Measurements from ENCODE around the gene SCARF2.
"Not testable (repeated sequence)": the region's sequence is repeated elsewhere in the genome, so short reads cannot be mapped to it uniquely, and the experiment has no call there.

Gene SCARF2

DNA sequence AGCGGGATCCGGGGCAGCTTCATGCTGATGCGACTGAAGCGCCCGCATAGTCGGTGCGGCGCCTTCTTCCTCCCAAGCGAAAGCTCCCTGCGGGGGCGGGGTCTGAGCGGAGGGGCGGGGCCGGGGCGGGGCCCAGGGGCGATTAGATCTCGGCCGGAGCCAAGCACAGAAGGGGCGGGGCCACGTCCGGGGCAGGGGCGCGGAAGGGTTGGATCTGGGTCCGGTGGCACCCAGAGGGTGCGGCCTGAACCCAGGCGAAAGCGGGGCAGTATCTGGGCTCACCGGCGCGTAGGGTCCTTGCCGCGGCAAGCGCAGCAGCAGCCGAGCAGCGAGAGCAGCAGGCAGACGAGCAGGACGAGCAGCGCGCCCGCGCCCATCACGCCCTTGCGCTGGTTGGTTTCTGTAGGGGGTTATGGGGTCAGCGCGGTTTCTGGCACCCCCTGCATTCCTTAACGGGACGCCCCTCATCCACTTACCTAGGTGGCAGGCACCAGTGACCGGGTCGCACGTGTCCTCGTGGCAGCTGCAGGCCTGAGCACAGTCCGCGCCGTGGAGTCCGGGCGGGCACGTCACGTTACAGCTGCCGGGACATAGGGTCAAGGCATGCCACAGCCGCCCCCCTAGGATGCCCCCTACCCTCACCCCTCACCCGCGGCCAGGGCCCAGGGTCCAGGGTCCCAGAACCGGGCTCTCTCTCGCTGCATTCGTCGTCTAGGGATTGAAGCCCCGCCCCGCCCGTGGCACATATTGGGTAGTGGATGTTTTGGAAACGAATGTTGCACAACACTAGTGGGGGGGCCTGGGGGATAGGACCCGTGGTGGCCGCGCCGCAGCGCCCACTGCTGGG, 8.1 kb downstream of the SCARF2 start:
- in situ Hi-C loops (cut with HindIII; ENCODE audit: low sequenced_read_pairs) = no loop called here

DNA sequence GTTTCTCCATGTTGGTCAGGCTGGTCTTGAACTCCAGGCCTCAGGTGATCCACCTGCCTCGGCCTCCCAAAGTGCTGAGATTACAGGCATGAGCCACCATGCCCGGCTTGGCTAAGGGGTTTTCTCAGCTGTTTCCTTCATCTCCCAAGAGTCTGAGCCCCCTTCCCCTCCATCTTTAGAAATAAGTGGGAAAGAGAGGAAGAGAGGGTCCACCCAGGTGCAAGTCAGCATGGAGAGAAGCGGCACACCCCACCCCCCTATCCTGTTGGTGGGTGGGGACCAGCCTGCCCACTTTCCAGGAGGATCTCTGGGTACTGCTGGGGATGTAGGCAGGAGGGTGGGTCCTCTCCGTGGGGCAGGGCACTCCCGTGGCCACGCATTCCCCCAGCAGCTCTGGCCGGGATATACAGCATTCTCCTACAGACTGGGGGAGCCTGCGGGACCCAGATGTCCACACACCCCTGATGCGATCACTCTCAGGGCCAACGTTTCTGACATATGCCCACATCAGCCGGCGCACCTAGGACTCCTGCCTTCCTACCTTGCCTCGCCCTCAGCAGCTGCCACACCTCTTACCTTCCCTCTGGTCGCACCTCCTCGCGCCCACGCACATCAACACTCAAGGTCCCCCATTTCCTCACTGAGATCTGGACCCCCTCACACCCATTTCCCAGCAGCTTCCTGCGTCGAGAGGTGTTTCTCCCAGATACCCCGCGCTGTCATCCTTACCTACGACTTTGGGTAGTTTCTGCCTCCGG, 8.9 kb downstream of the SCARF2 start:
- in situ Hi-C loops (cut with HindIII; ENCODE audit: low sequenced_read_pairs) = no loop called here

GRCh38 chr22:20427945-20428417, 9.6 kb downstream of the SCARF2 start:
- in situ Hi-C loops (cut with HindIII; ENCODE audit: low sequenced_read_pairs) = no loop called here

DNA sequence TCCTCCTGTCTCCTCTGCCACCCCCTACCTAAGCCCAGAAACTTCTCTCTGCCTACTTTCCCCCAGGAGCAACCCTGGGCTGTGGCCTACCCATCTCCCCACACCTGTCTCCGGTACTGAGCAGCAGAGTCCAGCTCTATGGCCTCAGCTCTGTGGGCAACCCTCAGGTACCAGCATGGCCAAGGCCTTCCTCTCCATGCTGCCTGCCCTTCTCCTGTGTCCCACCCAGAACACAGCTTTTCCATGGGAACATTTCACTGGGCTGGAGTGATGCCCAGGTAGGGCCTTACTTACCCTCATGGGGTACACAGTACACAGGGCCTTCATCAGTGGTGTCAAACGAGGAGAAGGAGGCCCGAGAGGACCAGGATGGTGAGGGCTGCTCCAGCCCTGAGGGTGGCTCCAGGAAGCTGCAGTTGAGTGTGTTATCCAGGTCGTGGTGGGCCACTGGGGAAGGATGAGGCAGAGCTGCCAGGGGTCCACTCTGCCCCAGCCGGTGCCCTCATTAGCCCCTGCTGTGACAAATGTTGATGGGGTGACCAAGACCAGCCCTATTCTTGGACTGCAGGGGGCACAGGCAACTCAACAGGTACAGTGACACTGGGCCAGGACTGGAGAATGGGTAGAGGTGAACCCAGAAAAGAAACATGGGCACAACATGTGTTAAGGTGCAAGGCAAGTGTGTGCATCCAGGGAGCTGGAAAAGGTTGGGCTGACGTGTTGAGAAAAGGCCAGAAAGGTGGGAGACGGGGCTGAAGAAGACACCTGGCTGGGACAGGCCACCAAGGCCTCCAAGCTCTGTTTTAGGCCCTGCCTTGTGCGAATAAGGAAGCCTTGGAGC, 10.3 kb downstream of the SCARF2 start:
- in situ Hi-C loops (cut with HindIII; ENCODE audit: low sequenced_read_pairs) = no loop called here

- in situ Hi-C loops (cut with HindIII; ENCODE audit: low sequenced_read_pairs) = no loop called here
Observed at GRCh38 chr22:20426259-20426615, 11.4 kb downstream of the SCARF2 start.

GRCh38 chr22:20425566-20426258, 11.9 kb downstream of the SCARF2 start:
- in situ Hi-C loops (cut with HindIII; ENCODE audit: low sequenced_read_pairs) = no loop called here

- in situ Hi-C loops (cut with HindIII; ENCODE audit: low sequenced_read_pairs) = no loop called here
Observed at GRCh38 chr22:20424932-20425565, 12.6 kb downstream of the SCARF2 start.

DNA sequence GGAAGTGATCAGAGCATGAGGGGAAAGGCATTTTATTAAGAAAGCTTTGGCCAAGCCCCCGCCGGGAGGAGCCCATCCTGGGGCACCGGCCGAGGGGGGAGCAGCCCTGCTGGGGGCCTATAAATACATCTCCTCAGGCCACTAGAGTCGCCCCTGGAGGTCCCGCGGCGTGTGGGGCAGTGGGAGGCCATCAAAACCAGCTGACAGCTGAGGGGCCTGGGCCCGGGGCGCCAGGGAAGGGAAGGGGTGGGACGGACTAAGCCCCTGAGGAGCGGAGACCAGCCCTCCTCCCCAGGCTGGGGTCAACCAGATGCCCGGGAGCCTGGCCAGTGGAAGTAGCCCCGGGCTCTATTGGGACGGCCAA, 13.1 kb downstream of the SCARF2 start:
- in situ Hi-C loops (cut with HindIII; ENCODE audit: low sequenced_read_pairs) = no loop called here

GRCh38 chr22:20423906-20424551, 13.6 kb downstream of the SCARF2 start:
- in situ Hi-C loops (cut with HindIII; ENCODE audit: low sequenced_read_pairs) = no loop called here

DNA sequence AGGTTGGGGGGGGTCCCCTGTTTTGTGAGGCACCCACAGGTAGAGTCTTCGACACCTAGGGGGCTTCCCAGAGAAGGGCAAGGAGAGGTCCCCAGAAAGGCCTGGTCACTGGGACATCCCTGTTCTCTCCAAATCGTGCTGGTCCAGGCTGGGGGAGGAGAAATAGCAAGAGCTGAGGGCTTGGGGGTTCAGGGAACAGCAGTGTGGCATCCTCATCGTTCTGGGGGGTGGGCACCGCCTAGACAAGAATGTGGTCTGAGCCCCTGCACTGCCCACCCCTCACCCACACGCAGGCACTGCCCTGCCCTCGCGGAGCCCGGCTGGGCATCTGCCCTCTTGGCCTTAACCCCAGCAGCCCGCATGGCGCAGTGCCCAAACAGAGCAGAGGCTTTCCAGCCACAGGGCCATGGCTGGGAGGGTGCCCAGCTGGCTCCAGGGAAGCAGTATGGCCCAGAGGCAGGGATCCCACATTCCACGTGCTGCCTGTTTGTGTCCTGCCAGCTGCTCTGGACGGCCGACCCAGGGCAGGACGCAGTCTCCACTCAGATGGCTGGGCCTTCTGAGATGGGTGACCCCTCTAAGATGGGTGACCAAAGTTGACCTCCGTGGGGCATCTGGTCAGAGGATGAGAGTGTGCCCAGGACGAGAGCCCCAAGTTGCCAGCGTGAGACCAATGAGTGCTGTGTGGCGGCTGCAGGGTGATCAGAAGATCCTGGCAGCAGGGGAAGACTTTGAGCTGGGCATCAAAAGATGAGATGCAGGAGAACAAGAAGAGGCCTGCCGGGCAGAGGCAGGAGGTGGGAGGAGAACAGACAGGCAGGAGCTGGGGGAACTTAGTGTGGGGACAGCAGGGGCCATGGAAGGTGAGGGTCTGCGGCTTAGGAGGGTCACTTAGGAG, 14.4 kb downstream of the SCARF2 start:
- in situ Hi-C loops (cut with HindIII; ENCODE audit: low sequenced_read_pairs) = no loop called here

DNA sequence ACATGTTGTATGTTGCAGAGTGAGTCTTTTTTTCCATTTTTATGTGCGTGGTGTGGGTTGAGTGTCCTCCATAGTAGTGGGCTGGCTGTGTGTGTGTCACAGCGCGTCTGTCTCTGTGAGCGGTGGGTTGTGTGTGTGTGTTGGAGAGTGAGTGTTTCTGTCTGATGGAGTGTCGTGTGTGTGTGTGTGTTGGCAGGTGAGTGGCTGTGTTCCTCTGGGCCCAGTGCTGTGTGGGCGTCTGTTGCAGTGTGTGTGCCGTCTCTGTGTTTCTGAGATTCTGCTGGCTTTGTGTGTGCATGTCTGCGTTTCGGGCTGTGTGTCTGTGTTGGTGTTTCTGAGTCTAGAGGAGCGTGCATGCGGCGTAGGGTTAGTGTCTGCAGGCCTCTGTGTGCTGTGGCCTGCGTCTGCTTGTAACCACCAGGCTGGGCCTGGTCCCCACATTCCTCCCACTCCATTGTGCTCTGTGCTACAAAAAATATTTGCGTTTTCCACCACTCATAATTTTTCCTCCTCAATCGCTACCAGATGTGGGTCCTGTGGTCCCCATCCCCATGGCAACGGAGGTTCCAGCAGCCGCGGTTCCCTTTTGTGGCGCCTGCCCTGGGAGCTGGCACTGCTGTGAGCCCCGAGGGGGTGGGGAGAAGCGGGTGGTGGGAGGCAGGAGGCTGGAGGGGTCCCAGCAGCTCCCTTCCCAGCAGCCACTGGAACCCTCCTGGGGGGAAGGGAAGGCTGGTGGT, 15.2 kb downstream of the SCARF2 start:
- in situ Hi-C loops (cut with HindIII; ENCODE audit: low sequenced_read_pairs) = no loop called here

- in situ Hi-C loops (cut with HindIII; ENCODE audit: low sequenced_read_pairs) = no loop called here
Observed at GRCh38 chr22:20421507-20421874, 16.1 kb downstream of the SCARF2 start.

DNA sequence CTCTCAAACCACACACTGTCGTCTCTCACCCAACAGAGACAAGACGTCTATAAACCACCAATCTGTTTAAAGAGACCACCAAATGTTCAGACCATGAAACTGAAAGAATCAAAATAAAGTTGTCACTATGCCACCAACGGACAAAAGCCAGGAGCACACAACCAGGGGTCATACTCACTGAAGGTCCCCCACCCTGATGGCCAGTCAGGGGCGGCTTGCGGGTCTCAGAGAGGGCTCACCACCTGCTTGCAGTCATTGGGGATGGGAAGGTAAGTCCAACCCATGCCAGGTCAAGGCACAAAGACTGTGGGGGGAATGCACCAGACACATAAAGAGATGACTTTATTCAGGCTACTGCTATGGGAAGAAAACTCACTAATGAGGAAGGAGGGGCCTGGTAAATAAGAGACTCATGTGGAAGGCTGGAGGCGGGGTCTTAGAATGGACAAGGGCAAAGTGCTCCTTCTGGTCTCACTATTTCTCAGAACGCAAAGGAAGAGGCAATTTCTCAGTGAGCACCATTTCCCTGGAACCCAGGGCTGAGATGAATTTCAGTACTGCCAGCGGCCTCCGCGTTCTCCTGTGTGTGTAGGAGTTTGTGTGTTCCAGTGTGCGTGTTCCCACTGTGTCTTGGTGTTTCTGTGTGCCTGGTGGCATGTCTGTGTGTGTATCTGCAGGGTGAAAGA, 17.3 kb downstream of the SCARF2 start:
- in situ Hi-C loops (cut with HindIII; ENCODE audit: low sequenced_read_pairs) = no loop called here

- in situ Hi-C loops (cut with HindIII; ENCODE audit: low sequenced_read_pairs) = no loop called here
Observed at GRCh38 chr22:20419664-20419951, 18.0 kb downstream of the SCARF2 start.

- in situ Hi-C loops (cut with HindIII; ENCODE audit: low sequenced_read_pairs) = no loop called here
Observed at GRCh38 chr22:20418211-20418788, 19.3 kb downstream of the SCARF2 start.

DNA sequence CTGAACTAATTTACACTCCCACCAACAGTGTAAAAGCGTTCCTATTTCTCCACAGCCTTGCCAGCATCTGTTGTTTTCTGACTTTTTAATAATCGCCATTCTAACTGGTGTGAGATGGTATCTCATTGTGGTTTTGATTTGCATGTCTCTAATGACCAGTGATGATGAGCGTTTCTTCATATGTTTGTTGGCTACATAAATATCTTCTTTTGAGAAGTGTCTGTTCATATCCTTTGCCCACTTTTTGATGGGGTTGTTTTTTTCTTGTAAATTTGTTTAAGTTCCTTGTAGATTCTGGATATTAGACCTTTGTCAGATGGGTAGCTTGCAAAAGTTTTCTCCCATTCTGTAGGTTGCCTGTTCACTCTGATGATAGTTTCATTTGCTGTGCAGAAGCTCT, 21.9 kb downstream of the SCARF2 start:
- in situ Hi-C loops (cut with HindIII; ENCODE audit: low sequenced_read_pairs) = not testable (repeated sequence)

DNA sequence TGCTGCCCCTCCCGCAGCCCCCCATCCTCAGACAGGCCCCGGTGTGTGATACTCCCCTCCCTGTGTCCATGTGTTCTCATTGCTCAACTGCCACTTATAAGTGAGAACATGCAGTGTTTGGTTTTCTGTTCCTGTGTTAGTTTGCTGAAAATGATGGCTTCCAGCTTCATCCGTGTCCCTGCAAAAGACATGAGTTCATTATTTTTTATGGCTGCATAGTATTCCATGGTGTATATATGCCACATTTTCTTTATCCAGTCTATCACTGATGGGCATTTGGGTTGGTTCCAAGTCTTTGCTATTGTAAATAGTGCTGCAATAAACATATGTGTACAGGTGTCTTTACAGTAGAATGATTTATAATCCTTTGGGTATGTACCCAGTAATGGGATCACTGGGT, 22.4 kb downstream of the SCARF2 start:
- in situ Hi-C loops (cut with HindIII; ENCODE audit: low sequenced_read_pairs) = not testable (repeated sequence)

All from DLD1 (cell line).